Keratinocyte (primary cell): Measurements from ENCODE around the gene PHF12.

ENCODE experiments used
- CTCF ChIP-seq, 3 experiments: IDR thresholded peaks in 1 of 3; conservative IDR thresholded peaks in 1 of 3; optimal IDR thresholded peaks in 1 of 3; 2 replicates in 2 of 3; 3 replicates in 1 of 3; pipeline versions ENCODE3 to v1.5.1; 2011; ENCODE audit warnings: low read length in 3 of 3, mild to moderate bottlenecking in 3 of 3, moderate library complexity in 2 of 3, control low read depth in 1 of 3, inconsistent platforms in 1 of 3; ENCODE audit not compliant: insufficient read depth in 2 of 3; ENCODE audit errors: extremely low read depth in 1 of 3
- EZH2 ChIP-seq: IDR thresholded peaks from one replicate; pipeline ENCODE4 v1.6.1; 2012; ENCODE audit warnings: inconsistent platforms, mild to moderate bottlenecking, low read length, moderate library complexity

DNA sequence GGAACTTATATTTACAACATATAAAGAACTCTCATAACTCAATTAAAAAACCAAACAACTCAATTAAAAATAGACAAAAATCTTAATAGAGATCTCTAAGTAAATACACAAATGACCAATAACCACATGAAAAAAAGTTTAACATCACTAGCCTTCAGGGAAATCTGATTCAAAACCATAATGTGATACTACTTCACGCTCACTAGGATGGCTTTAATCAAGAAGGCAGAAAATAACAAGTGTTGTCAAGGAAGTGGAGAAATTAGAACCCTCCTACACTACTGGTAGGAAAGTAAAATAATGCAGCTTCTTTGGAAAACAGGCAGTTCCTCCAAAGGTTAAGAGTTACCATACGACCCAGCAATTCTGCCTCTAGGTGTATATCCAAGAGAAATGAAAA is 8.4 kb downstream of the PHF12 start:
- no peak for TF ChIP-seq CTCF (optimal IDR thresholded peaks at IDR 0.05 in 1 of 3, IDR thresholded peaks at IDR 0.05 in 1 of 3, conservative IDR thresholded peaks at IDR 0.05 in 1 of 3; ENCODE audit: extremely low read depth in 1 of 3, insufficient read depth in 2 of 3, low read length in 3 of 3)
- TF ChIP-seq EZH2 = no peak
